Fibroblast of lung (primary cell): Measurements from ENCODE around the gene SPEF2. TPM values are rescaled to one million over a fixed set of nuclear protein-coding genes. Genes with fewer than 3 reads are reported as not detected.

Experiments
- DNase-seq, 2 donors: peaks; one replicate each; pipeline versions ENCODE4 v3.0.0 to v3.0.0-alpha.2; 2010; ENCODE audit warnings: low read depth in 2 of 2
- H2AFZ ChIP-seq: 2 replicates; pipeline ENCODE4 v1.5.1; 2012; ENCODE audit warnings: low read length, control low read depth, inconsistent platforms
- H3K27ac ChIP-seq: 2 replicates; pipeline ENCODE4 v1.5.1; 2011; ENCODE audit warnings: low read length, control low read depth; ENCODE audit not compliant: insufficient read depth
- H3K27me3 ChIP-seq: 2 replicates; pipeline ENCODE4 v1.5.1; 2011; ENCODE audit warnings: mild to moderate bottlenecking, low read length; ENCODE audit not compliant: control insufficient read depth, insufficient read depth
- H3K36me3 ChIP-seq: 2 replicates; pipeline ENCODE4 v1.5.1; 2011; ENCODE audit warnings: low read length; ENCODE audit not compliant: control insufficient read depth, insufficient read depth
- H3K4me1 ChIP-seq: 2 replicates; pipeline ENCODE4 v1.5.1; 2011; ENCODE audit warnings: low read length; ENCODE audit not compliant: control insufficient read depth, insufficient read depth; ENCODE audit errors: extremely low read depth
- H3K4me2 ChIP-seq: 2 replicates; pipeline ENCODE4 v1.5.1; 2011; ENCODE audit warnings: low read length, control low read depth; ENCODE audit not compliant: insufficient read depth; ENCODE audit errors: extremely low read depth
- H3K4me3 ChIP-seq, 4 experiments: fragments of 200-600 bp in 1 of 4; sonication (generic) in 1 of 4; replicated peaks in 1 of 4; 2 replicates each; pipeline ENCODE4 v1.5.1; 2011 to 2016; ENCODE audit warnings: low read length in 4 of 4, low read depth in 3 of 4, mild to moderate bottlenecking in 3 of 4, control low read depth in 2 of 4, inconsistent platforms in 1 of 4, mixed read lengths in 1 of 4; ENCODE audit not compliant: insufficient read depth in 1 of 4; ENCODE audit errors: control extremely low read depth in 1 of 4
- H3K79me2 ChIP-seq: 2 replicates; pipeline ENCODE4 v1.5.1; 2012; ENCODE audit warnings: mild to moderate bottlenecking, low read length, inconsistent platforms; ENCODE audit not compliant: control insufficient read depth, insufficient read depth
- H3K9ac ChIP-seq: 2 replicates; pipeline ENCODE4 v1.5.1; 2011; ENCODE audit warnings: mild to moderate bottlenecking, low read length, control low read depth; ENCODE audit not compliant: insufficient read depth
- H3K9me3 ChIP-seq: 2 replicates; pipeline ENCODE4 v1.5.1; 2012; ENCODE audit warnings: low read depth, low read length; ENCODE audit not compliant: control insufficient read depth, insufficient read depth
- H4K20me1 ChIP-seq: 2 replicates; pipeline ENCODE4 v1.5.1; 2011; ENCODE audit warnings: low read length; ENCODE audit not compliant: control insufficient read depth, insufficient read depth; ENCODE audit errors: extremely low read depth
- EZH2 ChIP-seq: IDR thresholded peaks from 2 replicates; pipeline ENCODE4 v1.5.1; 2012; ENCODE audit warnings: low read length, control low read depth, mild to moderate bottlenecking; ENCODE audit errors: missing control alignments
- polyA plus RNA-seq, 2 donors: library from polyadenylated mRNA; depleted of rRNA in 1 of 2; stranded (reverse) in 1 of 2; unstranded in 1 of 2; fragments of >200 nt; gene quantifications; 2 replicates each; pipeline ENCODE4 v1.2.1, GENCODE V29; 2011 to 2012; ENCODE audit warnings: missing spikeins in 1 of 2
- total RNA-seq: library from RNA; depleted of rRNA; stranded (reverse); fragments of >200 nt; gene quantifications from 2 replicates; pipeline ENCODE4 v1.2.1, GENCODE V29; 2014
- TF ChIP-seq, protein P1 (sequence below), 2 donors: IDR thresholded peaks in 1 of 2; conservative IDR thresholded peaks in 1 of 2; 1 replicate in 1 of 2; 2 replicates in 1 of 2; pipeline ENCODE4 v1.5.1; 2011 to 2012; ENCODE audit warnings: low read length in 2 of 2, control low read depth in 1 of 2, inconsistent platforms in 1 of 2, low read depth in 1 of 2, mild to moderate bottlenecking in 1 of 2

The SPEF2 gene
- total and polyA plus RNA-seq, 2 donors (not counting 1 experiment from before 2014, with no cell fraction given): 5.2 to 5.9 TPM

DNA sequence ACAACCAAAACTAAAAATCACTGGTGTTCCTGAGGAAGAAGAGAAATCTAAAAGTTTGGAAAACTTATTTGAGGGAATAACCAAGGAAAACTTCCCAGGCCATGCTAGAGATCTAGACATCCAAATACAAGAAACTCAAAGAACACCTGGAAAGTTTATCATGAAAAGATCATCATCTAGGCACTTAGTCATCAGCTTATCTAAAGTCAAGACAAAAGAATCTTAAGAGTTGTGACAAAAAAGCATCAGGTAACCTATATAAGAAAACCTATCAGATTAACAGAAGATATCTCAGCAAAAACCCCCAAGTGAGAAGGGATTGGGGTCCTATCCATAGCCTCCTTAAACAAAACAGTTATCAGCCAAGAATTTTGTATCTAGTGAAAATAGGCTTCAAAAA lies 17.1 kb upstream of the SPEF2 start:
- TF ChIP-seq, protein P1, sequence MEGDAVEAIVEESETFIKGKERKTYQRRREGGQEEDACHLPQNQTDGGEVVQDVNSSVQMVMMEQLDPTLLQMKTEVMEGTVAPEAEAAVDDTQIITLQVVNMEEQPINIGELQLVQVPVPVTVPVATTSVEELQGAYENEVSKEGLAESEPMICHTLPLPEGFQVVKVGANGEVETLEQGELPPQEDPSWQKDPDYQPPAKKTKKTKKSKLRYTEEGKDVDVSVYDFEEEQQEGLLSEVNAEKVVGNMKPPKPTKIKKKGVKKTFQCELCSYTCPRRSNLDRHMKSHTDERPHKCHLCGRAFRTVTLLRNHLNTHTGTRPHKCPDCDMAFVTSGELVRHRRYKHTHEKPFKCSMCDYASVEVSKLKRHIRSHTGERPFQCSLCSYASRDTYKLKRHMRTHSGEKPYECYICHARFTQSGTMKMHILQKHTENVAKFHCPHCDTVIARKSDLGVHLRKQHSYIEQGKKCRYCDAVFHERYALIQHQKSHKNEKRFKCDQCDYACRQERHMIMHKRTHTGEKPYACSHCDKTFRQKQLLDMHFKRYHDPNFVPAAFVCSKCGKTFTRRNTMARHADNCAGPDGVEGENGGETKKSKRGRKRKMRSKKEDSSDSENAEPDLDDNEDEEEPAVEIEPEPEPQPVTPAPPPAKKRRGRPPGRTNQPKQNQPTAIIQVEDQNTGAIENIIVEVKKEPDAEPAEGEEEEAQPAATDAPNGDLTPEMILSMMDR (conservative IDR thresholded peaks at IDR 0.05 in 1 of 2, IDR thresholded peaks at IDR 0.05 in 1 of 2; ENCODE audit: low read depth in 1 of 2, low read length in 2 of 2): no peak
- TF ChIP-seq EZH2: no peak
- Histone ChIP-seq H2AFZ (no peak overlapping the region), H3K4me2 (no peak overlapping the region), H3K4me3 (no peak overlapping the region), H3K36me3 (no peaks in the 10 kb centered on the region), H3K4me1 (no peaks in the 10 kb centered on the region), H3K79me2 (no peaks in the 10 kb centered on the region), H3K9me3 (no peaks in the 10 kb centered on the region), H3K27ac (no peak overlapping the region), H3K27me3 (no peaks in the 10 kb centered on the region), H4K20me1 (no peaks in the 10 kb centered on the region), H3K9ac (no peak overlapping the region)
- DNase-seq: no peak

DNA sequence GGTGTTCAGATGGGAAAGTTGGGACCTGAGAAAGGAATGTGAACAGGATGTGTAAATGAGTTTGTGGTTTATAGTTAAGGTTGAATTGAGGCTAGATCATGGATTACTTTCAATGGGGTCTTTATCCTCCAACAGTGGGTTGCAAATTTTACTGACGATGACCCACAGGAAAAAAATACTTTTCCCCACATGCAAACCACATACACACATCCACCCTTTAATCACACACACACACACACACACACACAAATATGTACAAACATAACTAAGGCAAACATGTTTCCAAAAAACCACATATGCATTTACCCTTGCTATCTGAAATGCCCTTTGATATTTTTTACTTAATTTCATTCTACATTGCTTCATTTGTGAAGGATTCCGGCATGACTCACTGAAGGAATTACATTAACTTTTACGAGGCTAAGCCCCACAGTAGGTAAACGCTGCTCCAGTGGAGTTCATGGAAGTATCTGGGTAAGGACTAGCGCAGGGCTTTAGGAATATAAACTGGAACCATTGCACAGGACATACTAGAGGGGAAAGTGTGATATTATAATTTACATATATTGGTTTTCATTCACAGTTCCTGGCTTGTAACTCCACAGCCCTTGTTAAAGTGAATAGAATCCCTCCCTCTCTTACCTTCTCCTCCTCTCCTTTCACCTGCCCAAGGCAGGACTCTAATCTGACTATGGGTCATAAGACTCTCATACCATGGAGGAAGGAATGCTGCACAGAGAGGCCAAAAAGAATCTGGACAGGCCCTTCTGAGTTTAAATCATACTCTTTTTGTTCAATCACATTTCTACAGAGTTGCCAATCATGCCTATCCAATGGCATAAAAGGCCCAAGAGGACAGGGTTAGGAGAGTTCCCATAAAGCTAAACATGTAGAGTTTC lies 8.5 kb upstream of the SPEF2 start:
- H3K79me2 ChIP-seq: no peaks in the 10 kb centered on the region
- H3K4me2 ChIP-seq: no peak overlapping the region
- no peak for TF ChIP-seq EZH2
- TF ChIP-seq, protein P1 (conservative IDR thresholded peaks at IDR 0.05 in 1 of 2, IDR thresholded peaks at IDR 0.05 in 1 of 2; ENCODE audit: low read depth in 1 of 2, low read length in 2 of 2): no peak
- H4K20me1 ChIP-seq: no peaks in the 10 kb centered on the region
- no peak overlapping the region for H3K4me3 ChIP-seq
- H3K27ac ChIP-seq: no peak overlapping the region
- H3K27me3 ChIP-seq: no peaks in the 10 kb centered on the region
- H3K9ac ChIP-seq: no peak overlapping the region
- no peaks in the 10 kb centered on the region for H3K9me3 ChIP-seq
- H3K36me3 ChIP-seq: no peaks in the 10 kb centered on the region
- H3K4me1 ChIP-seq: no peaks in the 10 kb centered on the region
- no peak overlapping the region for H2AFZ ChIP-seq
- no peak for DNase-seq

DNA sequence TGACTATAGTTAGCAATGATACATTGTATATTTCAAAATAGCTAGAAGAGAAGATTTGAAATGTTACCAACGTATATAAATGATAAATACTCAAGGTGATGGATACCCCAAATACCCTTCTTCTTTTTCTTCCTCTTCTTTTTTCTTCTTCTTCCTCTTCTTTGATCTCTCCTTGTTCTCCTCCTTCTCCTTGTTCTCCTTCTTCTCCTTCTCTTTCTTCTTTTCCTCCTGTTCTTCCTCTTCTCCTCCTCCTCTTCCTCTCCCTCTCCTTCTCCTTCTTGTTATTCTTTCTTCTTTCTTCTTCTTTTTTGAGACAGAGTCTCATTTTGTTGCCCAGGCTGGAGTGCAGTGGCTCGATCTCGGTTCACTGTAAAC lies 616 bp upstream of the SPEF2 start:
- no peaks in the 10 kb centered on the region for H3K27me3 ChIP-seq
- H3K9me3 ChIP-seq: no peaks in the 10 kb centered on the region
- DNase-seq: no peak
- no peaks in the 10 kb centered on the region for H3K79me2 ChIP-seq
- no peak overlapping the region for H3K9ac ChIP-seq
- TF ChIP-seq EZH2: no peak
- TF ChIP-seq, protein P1 (conservative IDR thresholded peaks at IDR 0.05 in 1 of 2, IDR thresholded peaks at IDR 0.05 in 1 of 2; ENCODE audit: low read depth in 1 of 2, low read length in 2 of 2): no peak
- peak overlapping the region in 3 of 4 experiments; percentile 35 to 81 (median 74) for H3K4me3 ChIP-seq
- peaks cover 7% of the 10 kb centered on the region for H3K4me1 ChIP-seq
- no peaks in the 10 kb centered on the region for H4K20me1 ChIP-seq
- peak overlapping the region; percentile 81 for H2AFZ ChIP-seq
- H3K27ac ChIP-seq: peak overlapping the region; percentile 51
- no peaks in the 10 kb centered on the region for H3K36me3 ChIP-seq
- peak overlapping the region; percentile 96 for H3K4me2 ChIP-seq
